Measurements from ENCODE around the gene TSPEAR.

TSPEAR gene

DNA sequence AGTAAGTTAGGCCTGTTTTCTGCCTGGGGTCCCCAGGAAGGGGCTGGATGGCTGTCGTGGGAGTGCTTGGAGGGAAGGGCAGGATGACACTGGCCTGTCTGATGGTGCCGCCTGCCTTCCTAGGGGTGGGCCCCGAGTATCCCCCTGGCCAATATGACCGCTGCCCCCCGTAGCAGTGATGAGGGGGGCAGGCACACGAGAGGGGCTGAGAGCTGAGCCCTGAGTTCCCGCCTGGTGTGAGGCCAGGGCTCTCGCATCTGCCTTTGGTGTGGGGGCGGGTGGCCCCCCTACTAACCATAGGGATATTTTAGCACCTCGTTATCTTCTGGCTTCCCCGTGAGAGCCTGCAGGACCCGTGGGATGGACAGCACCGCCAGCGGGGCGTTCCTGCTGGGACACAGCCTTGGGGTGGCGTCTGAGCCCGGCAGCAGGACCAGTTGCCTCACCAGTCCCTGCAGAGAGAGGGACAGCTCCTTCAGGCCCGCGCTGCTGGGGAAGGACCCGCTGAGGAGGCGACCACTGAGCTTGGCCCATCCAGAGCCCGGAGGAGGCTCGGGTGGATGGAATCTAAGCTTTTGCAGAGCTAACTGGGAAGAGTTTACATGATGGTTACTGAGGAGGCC lies 181.8 kb downstream of the TSPEAR start:
- TF ChIP-seq CTCF (IDR thresholded peaks at IDR 0.05; ENCODE audit: extremely low read depth, insufficient read depth, missing control alignments): no peak
- in situ Hi-C loops (cut with MboI; ENCODE audit: low pct_unique_long_range_greater_than_20kb, low sequenced_read_pairs, unreplicated experiment): no loop called here
- no peak for DNase-seq (ENCODE audit: low spot score)

- in situ Hi-C loops (cut with MboI; ENCODE audit: low pct_unique_long_range_greater_than_20kb, low sequenced_read_pairs, unreplicated experiment): no loop called here
- DNase-seq (ENCODE audit: low spot score): no peak
- no peak for TF ChIP-seq CTCF (IDR thresholded peaks at IDR 0.05; ENCODE audit: extremely low read depth, insufficient read depth, missing control alignments)
Measured at GRCh38 chr21:44529011-44529421, 182.4 kb downstream of the TSPEAR start.

GRCh38 chr21:44528634-44528995 lies 182.8 kb downstream of the TSPEAR start:
- in situ Hi-C loops (cut with MboI; ENCODE audit: low pct_unique_long_range_greater_than_20kb, low sequenced_read_pairs, unreplicated experiment): no loop called here
- no peak for TF ChIP-seq CTCF (IDR thresholded peaks at IDR 0.05; ENCODE audit: extremely low read depth, insufficient read depth, missing control alignments)
- DNase-seq (ENCODE audit: low spot score): no peak

DNA sequence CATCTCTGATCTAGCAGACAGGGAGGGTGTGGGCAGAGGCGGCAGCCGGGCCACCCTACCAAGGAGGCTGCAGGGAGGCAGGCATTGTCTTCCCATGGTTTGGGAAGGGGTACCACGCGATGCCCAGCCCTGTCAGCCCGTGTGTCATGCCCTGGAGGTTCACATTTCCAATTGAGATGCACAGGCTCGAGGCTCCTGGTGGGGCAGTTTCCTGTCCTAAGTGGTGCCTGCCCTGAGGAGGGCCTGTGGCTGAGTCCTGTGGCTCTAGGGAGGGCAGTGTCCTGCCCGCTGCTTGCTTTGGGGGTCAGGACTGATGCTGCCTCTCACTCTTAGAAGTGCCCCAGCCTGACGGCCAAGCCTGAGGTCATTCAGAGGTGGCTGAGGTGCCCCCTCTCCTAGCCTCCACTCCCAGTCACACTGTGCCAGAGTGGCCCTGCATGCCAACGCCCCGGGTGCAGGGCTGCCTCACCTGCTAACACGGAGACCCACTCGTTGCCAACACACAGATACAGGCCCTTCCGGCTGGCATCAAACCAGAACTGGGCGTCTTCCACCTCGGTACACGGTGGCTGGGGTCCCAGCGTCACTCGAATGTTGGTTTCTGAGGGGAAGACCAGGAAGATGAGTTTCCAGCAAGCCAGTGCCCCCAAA lies 183.3 kb downstream of the TSPEAR start:
- no peak for TF ChIP-seq CTCF (IDR thresholded peaks at IDR 0.05; ENCODE audit: extremely low read depth, insufficient read depth, missing control alignments)
- DNase-seq (ENCODE audit: low spot score): no peak
- in situ Hi-C loops (cut with MboI; ENCODE audit: low pct_unique_long_range_greater_than_20kb, low sequenced_read_pairs, unreplicated experiment): no loop called here

GRCh38 chr21:44527156-44527982 lies 184.0 kb downstream of the TSPEAR start:
- no peak for DNase-seq (ENCODE audit: low spot score)
- no peak for TF ChIP-seq CTCF (IDR thresholded peaks at IDR 0.05; ENCODE audit: extremely low read depth, insufficient read depth, missing control alignments)
- in situ Hi-C loops (cut with MboI; ENCODE audit: low pct_unique_long_range_greater_than_20kb, low sequenced_read_pairs, unreplicated experiment): no loop called here

GRCh38 chr21:44526096-44526997 lies 185.0 kb downstream of the TSPEAR start:
- TF ChIP-seq CTCF (IDR thresholded peaks at IDR 0.05; ENCODE audit: extremely low read depth, insufficient read depth, missing control alignments): no peak
- in situ Hi-C loops (cut with MboI; ENCODE audit: low pct_unique_long_range_greater_than_20kb, low sequenced_read_pairs, unreplicated experiment): no loop called here
- DNase-seq (ENCODE audit: low spot score): no peak

All from GM13977 (cell line).